HepG2 (cell line): Measurements from ENCODE around the gene NEDD8. TPM values are rescaled to one million over a fixed set of nuclear protein-coding genes. Genes with fewer than 3 reads are reported as not detected.

ENCODE experiments used
- ATAC-seq: fragments of 200-7000 bp; cut with Tn5 transposase; 3 replicates; pipeline ENCODE4 v1.9.1; 2020; ENCODE audit warnings: mild to moderate bottlenecking, moderate library complexity
- BruUV-seq: library from RNA; stranded (reverse); fragments of 400-500 nt; replicated peaks from 2 replicates; lab custom pipeline; 2021; lab: Mats Ljungman, UMichigan
- CTCF ChIA-PET: fragments of 300-600 bp; formaldehyde crosslinking; extraction: SDS; loops from one replicate; lab custom pipeline; 2021; ENCODE audit warnings: low total read pairs, inconsistent platforms, low intra/inter-chr PET ratio; lab: Yijun Ruan, JAX
- POLR2A ChIA-PET: fragments of 350-600 bp; sonication (Branson Sonifier 250); formaldehyde crosslinking; loops from one replicate; lab custom pipeline; 2020; ENCODE audit warnings: antibody characterized with exemption, inconsistent platforms; lab: Yijun Ruan, JAX
- DNase-seq: peaks from one replicate; pipeline ENCODE4 v3.0.0-alpha.2; 2015; ENCODE audit warnings: low spot score
- FAIRE-seq: peaks from 3 replicates; lab custom pipeline; 2011; peaks lifted over from hg19 to GRCh38; lab: Jason Lieb, UNC
- H2AFZ ChIP-seq: one replicate; pipeline ENCODE4 v1.6.1; 2011; ENCODE audit warnings: low read length, inconsistent platforms
- H3K27ac ChIP-seq: fragments of 300-600 bp; 3 replicates; pipeline ENCODE4 v1.8.0; 2011; ENCODE audit warnings: mixed run types, mild to moderate bottlenecking, mixed read lengths, low read length, inconsistent platforms; ENCODE audit not compliant: insufficient read depth; ENCODE audit errors: extremely low read length
- H3K27me3 ChIP-seq, 2 experiments: fragments of 200-600 bp in 1 of 2; 2 replicates in 1 of 2; 3 replicates in 1 of 2; pipeline versions ENCODE4 v1.6.0 to v1.8.0; 2011; ENCODE audit warnings: low read length in 2 of 2, mild to moderate bottlenecking in 2 of 2, moderate library complexity in 2 of 2, inconsistent platforms in 1 of 2; ENCODE audit not compliant: insufficient read depth in 2 of 2, control insufficient read depth in 1 of 2
- H3K36me3 ChIP-seq, 2 experiments: fragments of 200-600 bp in 1 of 2; replicated peaks in 1 of 2; 2 replicates in 1 of 2; 3 replicates in 1 of 2; pipeline versions ENCODE4 v1.5.1 to v1.8.0; 2011; ENCODE audit warnings: low read length in 2 of 2, inconsistent platforms in 1 of 2; ENCODE audit not compliant: insufficient read depth in 2 of 2, control insufficient read depth in 1 of 2
- H3K4me1 ChIP-seq: 2 replicates; pipeline ENCODE4 v1.5.1; 2012; ENCODE audit warnings: low read length, inconsistent platforms; ENCODE audit not compliant: insufficient read depth
- H3K4me2 ChIP-seq: 2 replicates; pipeline ENCODE4 v1.6.0; 2011; ENCODE audit warnings: low read depth, low read length, inconsistent platforms
- H3K4me3 ChIP-seq, 3 experiments: fragments of 200-600 bp in 1 of 3; sonication (generic), shearing (Covaris generic) in 1 of 3; replicated peaks in 1 of 3; 2 replicates each; pipeline ENCODE4 v1.5.1; 2011 to 2016; ENCODE audit warnings: low read length in 3 of 3, inconsistent platforms in 2 of 3, low read depth in 2 of 3, mild to moderate bottlenecking in 2 of 3, control low read depth in 1 of 3, mixed read lengths in 1 of 3; ENCODE audit not compliant: insufficient read depth in 1 of 3
- H3K79me2 ChIP-seq: one replicate; pipeline ENCODE4 v1.6.1; 2011; ENCODE audit warnings: low read length, inconsistent platforms; ENCODE audit not compliant: insufficient read depth
- H3K9ac ChIP-seq: 2 replicates; pipeline ENCODE4 v1.6.0; 2011; ENCODE audit warnings: mild to moderate bottlenecking, low read depth, low read length, inconsistent platforms; ENCODE audit not compliant: insufficient read depth
- H3K9me3 ChIP-seq: 2 replicates; pipeline ENCODE4 v1.5.1; 2012; ENCODE audit warnings: mild to moderate bottlenecking, low read length
- H4K20me1 ChIP-seq: 2 replicates; pipeline ENCODE4 v1.6.0; 2011; ENCODE audit warnings: inconsistent platforms, mild to moderate bottlenecking, low read length, moderate library complexity; ENCODE audit not compliant: insufficient read depth
- HNF4A ChIP-seq: sonication (generic); formaldehyde crosslinking; IDR thresholded peaks from 2 replicates; pipeline ENCODE4 v1.4.0; 2020; ENCODE audit warnings: missing genetic modification reagents
- MAFF ChIP-seq: IDR thresholded peaks from 2 replicates; pipeline ENCODE4 v1.6.1; 2011; ENCODE audit warnings: low read depth, low read length, improper control_type of control experiment
- MAFK ChIP-seq, 2 experiments: IDR thresholded peaks in 1 of 2; conservative IDR thresholded peaks in 1 of 2; 2 replicates each; pipeline ENCODE4 v1.6.1; 2011; ENCODE audit warnings: improper control_type of control experiment in 2 of 2, low read length in 2 of 2
- ZNF18 ChIP-seq: sonication (generic); formaldehyde crosslinking; IDR thresholded peaks from 2 replicates; pipeline ENCODE4 v1.8.0; 2022; ENCODE audit warnings: mild to moderate bottlenecking, missing genetic modification reagents; ENCODE audit not compliant: insufficient replicate concordance
- ZNF337 ChIP-seq: sonication (generic); formaldehyde crosslinking; IDR thresholded peaks from 2 replicates; pipeline ENCODE4 v1.5.1; 2020; ENCODE audit warnings: missing genetic modification reagents, low read depth, mild to moderate bottlenecking, borderline replicate concordance
- WGBS: methylation state at CpG from one replicate; pipeline ENCODE4 v1.1.6; 2017; ENCODE audit warnings: low lambda C conversion rate; 5-methylcytosine and 5-hydroxymethylcytosine counted together
- in situ Hi-C: cut with HindIII; loops from 2 replicates; pipeline ENCODE4 v1.10.0; 2017; ENCODE audit warnings: low pct_unique_long_range_greater_than_20kb; ENCODE audit not compliant: extremely low pct_ligation_motif_present
- intact Hi-C: fragments of 100-400 bp; cut with micrococcal nuclease; formaldehyde crosslinking; loops from one replicate; pipeline ENCODE4 v1.10.0; 2022; ENCODE audit not compliant: unreplicated experiment
- polyA plus RNA-seq, 8 experiments: library from polyadenylated mRNA; depleted of rRNA in 3 of 8; stranded (reverse) in 7 of 8; unstranded in 1 of 8; fragments of >200 nt; fragmentation: Illumina TruSeq in 4 of 8; extraction: Trizol in 4 of 8; gene quantifications; 2 replicates each; pipeline versions ENCODE4 v1.2.1 to v1.2.3, GENCODE V29; 2011 to 2016; ENCODE audit warnings: low read depth in 4 of 8, missing spikeins in 1 of 8, mixed read lengths in 1 of 8; ENCODE audit not compliant: insufficient read depth in 1 of 8
- total RNA-seq, 5 experiments: library from RNA; depleted of rRNA; stranded (reverse); fragments of >200 nt; fragmentation: Illumina TruSeq; extraction: Trizol; gene quantifications; 2 replicates each; pipeline ENCODE4 v1.2.3, GENCODE V29; 2016; ENCODE audit warnings: low read depth in 1 of 5

Gene NEDD8
- total and polyA plus RNA-seq, 2 of the 13 experiments (the other 11 are each of a cell fraction or from before 2014, with no cell fraction given): 535 to 713 TPM

- TF ChIP-seq ZNF18 (CRISPR knock-in tag) (no peak), HNF4A (CRISPR knock-in tag) (no peak)
These were observed 15.3 kb upstream of the NEDD8 start (continued) for GRCh38 chr14:24247422-24247821.

DNA sequence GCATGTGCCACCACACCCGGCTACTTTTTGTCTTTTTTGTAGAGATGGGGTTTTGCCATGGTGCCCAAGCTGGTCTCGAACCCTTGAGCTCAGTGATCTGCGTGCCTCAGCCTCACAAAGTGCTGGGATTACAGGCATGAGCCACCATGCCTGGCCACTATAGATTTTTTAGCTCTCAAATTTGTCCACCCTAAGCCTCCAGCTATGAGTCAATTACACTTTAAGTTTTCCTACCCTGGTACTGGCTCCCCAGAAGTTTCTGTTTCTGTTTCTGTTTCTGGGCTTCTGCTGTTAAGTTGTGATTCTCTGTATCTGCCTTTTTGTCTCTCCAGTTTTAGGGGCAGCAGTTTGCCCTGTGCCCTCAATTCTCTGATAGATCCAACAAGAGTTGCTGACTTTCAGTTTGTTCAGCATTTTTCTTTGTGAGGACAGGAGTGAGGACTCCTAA is 14.6 kb upstream of the NEDD8 start:
- H3K27ac ChIP-seq: no peak overlapping the region
- POLR2A ChIA-PET: interaction anchor here (0.6 to 18.0 kb wide), 10 partner anchors 8 to 133 kb away, joined by 3 to 850 read pairs (median 4); partner anchors contain the start of genes CHMP4A, CIDEB, DHRS1 and LTB4R
- BruUV-seq: no TSS peak
- WGBS: 86% methylated on average over 3 of the region's 3 CpGs
- no peaks in the 10 kb centered on the region; a peak in 1 of 5 replicates for H3K27me3 ChIP-seq
- no peaks in the 10 kb centered on the region for H3K9me3 ChIP-seq
- no peak overlapping the region for H3K4me3 ChIP-seq
- no peak overlapping the region for H3K9ac ChIP-seq
- CTCF ChIA-PET: no interaction called here
- peaks cover 26% of the 10 kb centered on the region for H3K4me1 ChIP-seq
- no peak for ATAC-seq
- H3K79me2 ChIP-seq: peaks cover 2% of the 10 kb centered on the region
- H3K36me3 ChIP-seq: no peaks in the 10 kb centered on the region
- FAIRE-seq: no peak
- H4K20me1 ChIP-seq: no peaks in the 10 kb centered on the region
- intact Hi-C loops (no loop called here), in situ Hi-C loops (loop anchor here (10.0 kb wide), 1 partner anchor 188 kb away; no protein-coding TSS in a partner anchor)
- no peak overlapping the region for H2AFZ ChIP-seq
- 0 out of 2 replicates have a peak, but pooled peaks have one; percentile 19 for TF ChIP-seq MAFF
- TF ChIP-seq MAFK (conservative IDR thresholded peaks at IDR 0.05 in 1 of 2, IDR thresholded peaks at IDR 0.05 in 1 of 2; ENCODE audit: low read length in 2 of 2): peak; percentile 21 to 47; a peak in 2 of 4 replicates
- no peak for TF ChIP-seq ZNF337 (CRISPR knock-in tag)
- no peak overlapping the region for H3K4me2 ChIP-seq
- DNase-seq: no peak
